ENCODE data around the gene E2F1.

E2F1 gene, protein sequence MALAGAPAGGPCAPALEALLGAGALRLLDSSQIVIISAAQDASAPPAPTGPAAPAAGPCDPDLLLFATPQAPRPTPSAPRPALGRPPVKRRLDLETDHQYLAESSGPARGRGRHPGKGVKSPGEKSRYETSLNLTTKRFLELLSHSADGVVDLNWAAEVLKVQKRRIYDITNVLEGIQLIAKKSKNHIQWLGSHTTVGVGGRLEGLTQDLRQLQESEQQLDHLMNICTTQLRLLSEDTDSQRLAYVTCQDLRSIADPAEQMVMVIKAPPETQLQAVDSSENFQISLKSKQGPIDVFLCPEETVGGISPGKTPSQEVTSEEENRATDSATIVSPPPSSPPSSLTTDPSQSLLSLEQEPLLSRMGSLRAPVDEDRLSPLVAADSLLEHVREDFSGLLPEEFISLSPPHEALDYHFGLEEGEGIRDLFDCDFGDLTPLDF

GRCh38 chr20:33686100-33686983 is at the start of gene E2F1:
E2F1 (minus strand) TSS chr20:33686385; CDS start chr20:33686264, 121 bp downstream.
- peak; percentile 95 for DNase-seq (ENCODE audit: low read depth)

DNA sequence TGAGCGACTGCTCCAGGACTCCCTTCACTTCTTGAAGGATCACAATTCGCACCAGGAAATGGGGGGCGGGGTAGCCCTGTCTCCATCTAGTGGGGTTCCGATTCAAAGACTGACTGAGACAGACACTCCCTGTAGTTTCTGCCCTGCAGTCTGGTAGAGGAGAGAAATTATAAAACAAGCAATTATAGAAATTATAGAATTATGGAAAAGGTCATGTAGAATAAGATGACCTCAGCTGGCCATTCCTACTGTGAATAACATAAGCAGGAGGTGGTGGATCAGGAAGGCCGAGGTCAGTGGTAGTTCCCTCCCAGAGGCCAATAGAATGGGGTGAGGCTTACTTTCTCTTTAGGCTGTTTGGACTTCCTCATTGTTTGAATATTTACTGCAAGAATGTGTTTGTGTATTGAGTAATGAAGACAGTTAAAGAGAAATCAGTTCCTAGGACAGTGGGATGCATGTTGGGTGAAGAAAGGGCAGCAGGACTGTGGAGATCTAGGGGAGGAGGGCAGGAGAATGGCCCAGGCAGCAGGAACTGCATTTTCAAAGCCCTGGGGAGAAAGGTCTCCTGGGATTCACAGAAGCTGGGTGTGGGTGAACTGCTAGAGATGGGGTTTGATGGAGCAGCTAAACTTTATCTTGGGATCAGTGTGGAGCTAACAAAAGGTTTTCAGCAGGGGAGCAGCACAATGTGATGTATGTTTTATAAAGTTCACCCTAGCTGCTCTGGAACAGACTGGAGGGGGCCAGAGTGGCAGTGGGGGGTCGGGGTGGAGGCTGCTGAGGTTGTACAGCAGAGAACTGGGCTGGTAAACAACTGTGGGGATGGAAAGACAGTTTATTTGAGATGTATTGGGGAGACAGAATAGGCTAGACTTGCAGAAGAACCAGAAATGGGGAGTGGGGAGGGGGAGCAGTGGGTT is 47.7 kb upstream of the E2F1 start:
- no peak for DNase-seq (ENCODE audit: low read depth)

DNA sequence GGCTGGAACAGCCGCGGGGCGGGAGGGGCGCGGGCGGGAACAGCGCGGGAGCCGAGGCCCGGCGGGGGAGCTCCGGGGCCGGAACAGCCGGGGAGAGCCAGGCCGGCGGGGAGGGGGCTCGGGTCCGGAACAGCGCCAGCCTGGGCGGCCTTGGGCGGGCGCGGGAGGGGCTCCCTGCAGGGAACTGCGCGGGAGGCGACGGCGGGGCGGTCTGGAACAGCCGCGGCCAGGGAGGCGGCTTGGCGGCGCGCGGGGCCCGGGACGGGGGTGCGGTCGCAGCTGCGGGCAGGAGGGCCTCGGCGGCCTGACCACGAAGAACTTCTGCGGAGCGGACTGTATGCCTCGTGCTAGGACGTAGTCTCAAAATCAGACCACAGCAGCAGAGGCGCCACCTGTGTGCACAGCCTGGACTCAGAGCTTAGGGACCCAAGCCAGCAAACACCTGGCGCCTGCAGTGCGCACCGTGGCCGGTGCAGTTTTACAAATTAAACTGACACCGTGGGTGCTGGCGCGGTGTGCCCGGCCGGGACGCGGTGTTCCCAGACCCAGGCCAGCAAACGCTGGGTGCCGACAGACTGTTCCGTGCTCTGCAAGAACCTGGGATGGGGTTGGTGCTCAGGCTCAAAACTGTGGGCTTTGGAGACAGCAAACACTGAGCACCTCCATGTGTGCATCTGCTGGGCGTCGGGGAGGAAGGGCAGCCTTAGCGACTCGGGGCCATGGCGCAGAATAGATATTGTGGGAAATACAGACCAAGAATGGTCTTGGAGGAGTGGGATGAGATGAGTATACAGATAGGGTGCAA is 46.2 kb upstream of the E2F1 start:
- peak; percentile 72 for DNase-seq (ENCODE audit: low read depth)

DNA sequence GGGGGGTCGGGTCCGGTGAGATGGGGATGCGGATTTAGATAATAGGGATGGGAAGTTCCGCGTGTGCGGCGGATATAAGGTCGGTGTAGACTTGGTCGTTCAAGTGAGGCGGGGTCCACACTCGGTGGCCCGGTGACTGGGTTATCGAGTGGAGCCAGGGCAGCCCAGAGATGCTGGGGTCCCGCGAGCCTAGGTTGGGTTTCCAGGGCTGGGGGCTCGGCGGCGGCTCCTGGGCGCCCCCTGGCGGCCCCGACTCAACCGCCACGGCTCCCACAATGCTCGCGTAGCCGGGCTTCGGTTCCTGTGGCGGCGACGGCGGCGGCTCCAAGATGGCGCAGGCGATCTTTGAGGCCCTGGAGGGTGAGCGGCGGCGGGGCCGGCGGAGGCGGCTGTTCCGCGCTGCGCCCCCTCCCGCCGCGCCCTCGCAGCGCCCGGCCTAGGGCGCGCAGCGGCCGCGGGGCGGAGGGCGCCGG is 45.5 kb upstream of the E2F1 start, which contains the start of gene ZNF341:
TSS of gene ZNF341 (plus strand) at position 304 of the 473 bp plus-strand sequence. CDS start at position 330, 26 bp downstream.
- DNase-seq (ENCODE audit: low read depth) = peak; percentile 77

DNA sequence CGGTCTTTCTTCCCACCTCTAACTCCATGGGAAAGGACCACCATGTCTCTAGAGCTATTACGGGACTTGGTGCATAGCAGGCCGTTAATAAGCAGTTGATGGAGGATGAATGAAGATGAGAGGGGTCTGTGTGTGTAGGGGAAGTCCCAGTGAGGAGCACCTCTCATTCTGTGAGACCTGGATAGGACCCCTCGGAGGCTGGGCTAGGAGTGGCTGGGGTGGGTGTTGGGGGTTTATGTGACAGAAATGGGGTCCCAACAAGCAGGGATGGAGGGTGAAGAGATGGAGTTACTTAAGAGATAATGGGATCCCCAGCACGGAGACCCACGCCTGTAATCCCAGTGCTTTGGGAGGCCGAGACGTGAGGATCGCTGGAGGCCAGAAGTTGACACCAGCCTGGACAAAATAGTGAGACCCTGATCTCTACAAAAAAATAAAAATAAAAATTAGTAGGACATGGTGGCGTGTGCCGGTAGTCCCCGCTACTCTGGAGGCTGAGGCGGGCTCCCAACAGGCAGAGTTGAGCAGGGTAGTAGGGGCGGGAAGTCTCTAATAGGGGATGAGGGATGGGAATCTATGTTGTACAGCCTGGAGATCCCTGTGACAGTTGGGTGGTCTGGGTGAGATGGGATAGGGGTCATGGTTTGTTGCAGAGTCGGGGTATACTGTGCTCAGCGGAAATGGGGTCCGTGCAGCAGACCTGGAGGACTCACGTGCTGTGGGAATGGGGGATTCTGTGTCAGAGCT is 44.9 kb upstream of the E2F1 start:
- DNase-seq (ENCODE audit: low read depth) = no peak

- no peak for DNase-seq (ENCODE audit: low read depth)
Measured at GRCh38 chr20:33729101-33729500, 42.9 kb upstream of the E2F1 start.

- no peak for DNase-seq (ENCODE audit: low read depth)
Measured at GRCh38 chr20:33728463-33728862, 42.3 kb upstream of the E2F1 start.

GRCh38 chr20:33727806-33728205 is 41.6 kb upstream of the E2F1 start:
- DNase-seq (ENCODE audit: low read depth) = no peak

DNA sequence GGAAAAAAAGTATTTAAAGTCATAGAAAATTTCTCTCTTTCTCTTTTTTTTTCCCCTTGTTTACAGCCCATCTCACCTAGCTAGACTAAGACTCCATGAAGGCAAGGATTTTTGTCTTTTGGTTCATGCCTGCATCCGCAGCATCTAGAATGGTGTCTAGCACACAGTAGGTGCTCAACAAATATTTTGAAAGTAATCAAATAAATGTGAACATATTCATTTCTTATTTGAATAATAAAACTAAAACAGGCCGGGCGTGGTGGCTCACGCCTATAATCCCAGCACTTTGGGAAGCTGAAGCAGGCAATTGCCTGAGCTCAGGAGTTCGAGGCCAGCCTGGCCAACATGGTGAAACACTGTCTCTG is 40.9 kb upstream of the E2F1 start:
- DNase-seq (ENCODE audit: low read depth) = no peak

- DNase-seq (ENCODE audit: low read depth) = no peak
Measured at GRCh38 chr20:33725607-33726264, 39.6 kb upstream of the E2F1 start.

- DNase-seq (ENCODE audit: low read depth) = no peak
Measured at GRCh38 chr20:33724439-33725094, 38.4 kb upstream of the E2F1 start.

- no peak for DNase-seq (ENCODE audit: low read depth)
Measured at GRCh38 chr20:33721391-33722140, 35.4 kb upstream of the E2F1 start.

DNA sequence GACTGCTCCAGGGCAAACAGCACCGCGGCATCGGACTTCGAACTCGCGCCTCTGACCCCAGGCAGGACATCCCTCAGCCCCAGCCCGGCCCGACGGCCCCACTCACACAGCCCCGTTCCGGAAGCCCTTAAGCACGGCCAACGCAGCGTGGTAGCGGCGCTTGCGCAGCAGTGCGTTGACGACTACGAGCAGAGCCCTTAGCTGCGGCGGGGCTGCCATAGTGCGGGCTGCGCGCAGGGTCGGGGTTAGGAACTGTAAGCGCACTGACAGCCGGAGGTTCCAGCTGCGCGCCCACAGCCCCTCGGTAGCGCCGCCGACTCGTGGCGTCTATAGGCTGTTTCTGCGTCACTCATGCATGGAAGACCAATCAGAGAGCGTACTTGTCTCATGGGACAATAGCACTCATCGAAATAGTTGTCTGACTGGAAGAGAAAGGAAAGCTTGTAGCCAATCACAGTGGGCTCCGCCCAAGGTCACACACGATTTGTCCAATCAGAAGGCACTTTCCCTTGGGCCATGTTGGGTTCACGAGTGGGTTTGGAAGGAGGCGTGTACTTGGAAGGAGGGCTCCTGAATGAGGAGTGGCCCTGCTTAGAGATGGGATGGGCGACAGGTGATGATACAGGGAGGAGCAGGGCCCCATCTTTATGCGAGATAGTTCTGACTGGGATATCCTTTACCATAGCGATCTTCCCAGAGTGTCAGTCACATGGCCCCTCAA is 34.0 kb upstream of the E2F1 start, which contains the start of gene PXMP4:
TSS of gene PXMP4 (minus strand) at position 322 of the 721 bp plus-strand sequence. CDS start at position 219, 103 bp downstream.
- peak; percentile 68 for DNase-seq (ENCODE audit: low read depth)

- DNase-seq (ENCODE audit: low read depth) = no peak
Measured at GRCh38 chr20:33719277-33719988, 33.2 kb upstream of the E2F1 start.

- no peak for DNase-seq (ENCODE audit: low read depth)
Measured at GRCh38 chr20:33716498-33716897, 30.3 kb upstream of the E2F1 start.

- DNase-seq (ENCODE audit: low read depth) = no peak
Measured at GRCh38 chr20:33713865-33714367, 27.7 kb upstream of the E2F1 start.

DNA sequence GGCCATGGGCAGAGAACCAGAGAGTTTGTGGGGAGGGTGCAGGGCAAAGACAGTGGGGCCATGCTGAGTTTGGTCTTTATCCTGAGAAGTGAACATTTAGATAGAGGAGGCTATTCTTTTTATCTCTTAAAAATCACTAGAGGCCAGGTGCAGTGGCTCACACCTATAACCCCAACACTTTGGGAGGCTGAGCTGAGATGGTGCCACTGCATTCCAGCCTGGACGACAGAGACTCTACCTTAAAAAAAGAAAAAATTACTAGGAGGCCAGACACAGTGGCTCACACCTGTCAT is 25.2 kb upstream of the E2F1 start:
- no peak for DNase-seq (ENCODE audit: low read depth)

Measured in stimulated activated CD8-positive, alpha-beta memory T cell treated with anti-CD3 and anti-CD28 coated beads, Interleukin-4, amount 100 ng/mL, for 24 hours (primary cell).